M059J (cell line): ENCODE measurements around the gene KCNT2. TPM values are rescaled to one million over a fixed set of nuclear protein-coding genes. Genes with fewer than 3 reads are reported as not detected.
A peak's percentile ranks its signal among the peaks of the same experiment; 100 is the strongest.
"Not testable (repeated sequence)": the region's sequence is repeated elsewhere in the genome, so short reads cannot be mapped to it uniquely, and the experiment has no call there.

ENCODE experiments used
- DNase-seq: peaks from one replicate; pipeline ENCODE4 v3.0.0-alpha.2; 2012; ENCODE audit warnings: low read depth
- total RNA-seq: library from RNA; depleted of rRNA; stranded (reverse); fragments of >200 nt; shearing (Covaris generic); gene quantifications from 2 replicates; pipeline ENCODE4 v1.2.3, GENCODE V29; 2014

KCNT2 gene
- total RNA-seq, 1 experiment from 2014 or later: 2.3 TPM

DNA sequence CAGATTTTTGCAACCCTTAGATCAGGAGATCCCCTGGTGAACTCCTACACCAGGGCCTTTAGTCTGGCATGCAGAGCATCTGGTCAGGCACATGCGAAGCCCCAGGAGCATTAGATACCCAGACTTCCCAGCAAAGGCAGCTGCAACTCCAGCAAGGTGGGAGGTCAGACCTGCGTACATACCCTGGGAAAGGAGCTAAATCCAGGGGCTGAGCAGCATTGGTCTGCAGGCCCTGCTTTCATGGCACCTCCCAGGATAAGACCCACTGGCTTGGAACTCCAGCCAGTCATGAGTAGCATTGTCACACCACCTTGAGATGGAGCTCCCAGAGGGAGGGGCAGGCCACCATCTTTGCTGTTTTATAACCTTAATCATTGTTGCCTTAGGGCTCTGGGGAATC is 92.3 kb downstream of the KCNT2 start:
- no peak for DNase-seq

DNA sequence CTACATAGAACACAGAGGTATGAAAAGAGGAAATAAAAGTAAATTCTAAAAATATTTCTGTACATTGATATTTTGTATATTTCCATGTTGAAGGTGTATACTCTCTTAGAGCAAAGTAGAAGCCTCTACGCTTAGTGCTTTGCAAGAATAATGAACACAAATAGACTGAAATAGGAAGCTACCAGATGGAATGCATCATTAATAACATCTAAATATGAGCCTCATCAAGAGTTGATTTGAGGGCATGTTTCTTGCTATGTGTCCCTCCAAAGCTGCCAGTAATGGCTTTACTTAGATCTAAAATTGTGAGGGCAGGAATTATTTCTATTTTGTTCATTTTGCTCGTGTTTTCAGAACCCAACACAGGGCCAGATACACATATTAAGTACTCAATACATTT is 94.4 kb downstream of the KCNT2 start:
- no peak for DNase-seq

- no peak for DNase-seq
Measured at GRCh38 chr1:196510451-196510850, 97.8 kb downstream of the KCNT2 start.

DNA sequence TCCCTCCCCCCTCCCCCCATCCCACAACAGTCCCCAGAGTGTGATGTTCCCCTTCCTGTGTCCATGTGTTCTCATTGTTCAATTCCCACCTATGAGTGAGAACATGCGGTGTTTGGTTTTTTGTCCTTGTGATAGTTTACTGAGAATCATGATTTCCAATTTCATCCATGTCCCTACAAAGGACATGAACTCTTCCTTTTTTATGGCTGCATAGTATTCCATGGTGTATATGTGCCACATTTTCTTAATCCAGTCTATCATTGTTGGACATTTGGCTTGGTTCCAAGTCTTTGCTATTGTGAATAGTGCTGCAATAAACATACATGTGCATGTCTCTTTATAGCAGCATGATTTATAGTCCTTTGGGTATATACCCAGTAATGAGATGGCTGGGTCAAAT is 104.0 kb downstream of the KCNT2 start:
- DNase-seq: not testable (repeated sequence)

DNA sequence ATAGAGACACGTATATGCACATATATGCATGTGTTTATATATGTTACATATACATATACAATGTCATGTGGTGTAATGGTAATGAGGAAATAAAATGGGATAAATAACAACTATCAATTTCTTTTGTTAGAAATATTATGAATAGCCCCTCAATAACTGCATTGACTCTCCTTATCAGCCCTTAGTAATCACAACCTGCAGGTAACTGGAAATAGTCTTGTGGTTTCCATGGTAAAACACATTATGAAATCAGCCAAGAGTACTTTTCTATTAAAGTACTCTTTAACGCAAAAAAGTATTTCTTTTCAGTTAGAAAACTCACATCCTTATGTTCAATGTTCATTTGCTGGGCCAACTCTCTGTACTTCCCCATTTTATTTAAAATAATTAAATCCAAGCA is 105.8 kb downstream of the KCNT2 start:
- DNase-seq: no peak

GRCh38 chr1:196501760-196502428 is 106.3 kb downstream of the KCNT2 start:
- DNase-seq: no peak

DNA sequence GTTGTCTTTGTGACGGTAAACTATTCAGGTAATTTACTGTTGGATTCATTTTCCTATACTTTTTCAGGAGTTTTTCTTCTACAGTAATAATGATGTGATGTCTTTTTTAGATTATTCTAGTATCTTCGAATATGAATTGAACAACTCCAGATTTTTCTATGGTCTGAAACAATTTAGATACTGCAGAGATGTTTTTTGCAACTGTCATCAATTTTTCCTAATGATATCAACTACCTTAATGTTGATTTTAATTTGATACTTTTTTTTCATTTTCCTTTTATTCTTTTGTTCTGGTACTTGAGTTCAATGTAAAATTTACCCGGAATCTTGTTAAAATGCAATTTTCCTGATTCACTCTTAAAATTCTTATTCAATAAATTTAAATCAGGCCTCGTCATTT is 110.4 kb downstream of the KCNT2 start:
- no peak for DNase-seq

DNA sequence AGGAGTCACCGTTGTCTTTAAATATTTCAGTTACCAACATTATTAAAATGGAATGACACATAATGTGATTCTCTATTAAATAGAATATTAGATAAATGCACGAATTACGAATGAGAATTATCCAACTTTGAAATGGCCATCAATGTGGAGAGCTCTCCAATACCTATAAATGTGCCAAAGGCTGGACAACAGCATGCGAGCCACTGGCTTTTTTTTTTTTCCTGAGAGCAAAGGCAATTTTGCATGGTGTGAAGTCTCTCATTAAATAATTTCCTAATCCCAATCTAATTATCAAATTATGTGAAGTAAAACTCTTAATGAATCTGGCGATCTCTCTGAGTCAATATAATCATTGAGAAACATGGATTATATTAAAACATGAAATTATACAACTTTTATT is 113.5 kb downstream of the KCNT2 start:
- no peak for DNase-seq

DNA sequence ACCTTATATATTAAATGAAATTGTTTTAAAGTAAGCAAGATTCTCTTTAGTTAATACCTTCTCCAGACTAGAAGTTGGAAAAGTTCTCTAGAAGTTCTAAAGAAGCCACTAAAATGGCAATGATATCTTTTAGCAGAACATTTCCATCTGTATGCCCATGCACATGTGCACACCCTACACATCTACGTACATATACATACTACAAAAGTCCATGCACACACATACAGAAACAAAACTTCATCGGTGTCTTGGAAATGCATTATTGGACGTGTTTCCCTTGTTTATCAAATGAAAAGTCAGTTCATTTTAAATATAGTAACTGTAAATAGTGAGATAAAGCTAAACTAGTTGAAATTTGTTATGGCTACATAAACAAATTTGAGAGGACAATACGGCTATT is 114.4 kb downstream of the KCNT2 start:
- no peak for DNase-seq

GRCh38 chr1:196488579-196488978 is 119.7 kb downstream of the KCNT2 start:
- DNase-seq: no peak

DNA sequence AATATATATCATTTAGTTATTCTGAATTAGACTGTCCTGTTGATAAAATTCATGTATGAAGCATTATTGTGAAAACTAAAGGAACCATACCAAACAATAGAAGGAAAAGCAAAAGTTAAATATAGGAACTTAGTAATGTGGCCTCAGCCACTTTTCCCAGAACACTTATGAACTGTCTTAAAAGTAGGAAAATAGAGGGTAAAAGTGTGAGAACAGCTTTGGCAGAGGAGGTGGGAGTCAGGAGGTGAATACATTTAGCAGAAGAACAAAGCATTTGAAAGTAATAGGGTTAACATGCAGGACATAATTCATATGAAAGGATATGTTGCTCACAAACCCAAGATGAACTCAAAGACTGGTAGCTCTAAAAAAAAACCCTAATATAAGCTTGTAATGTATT is 121.9 kb downstream of the KCNT2 start:
- no peak for DNase-seq

DNA sequence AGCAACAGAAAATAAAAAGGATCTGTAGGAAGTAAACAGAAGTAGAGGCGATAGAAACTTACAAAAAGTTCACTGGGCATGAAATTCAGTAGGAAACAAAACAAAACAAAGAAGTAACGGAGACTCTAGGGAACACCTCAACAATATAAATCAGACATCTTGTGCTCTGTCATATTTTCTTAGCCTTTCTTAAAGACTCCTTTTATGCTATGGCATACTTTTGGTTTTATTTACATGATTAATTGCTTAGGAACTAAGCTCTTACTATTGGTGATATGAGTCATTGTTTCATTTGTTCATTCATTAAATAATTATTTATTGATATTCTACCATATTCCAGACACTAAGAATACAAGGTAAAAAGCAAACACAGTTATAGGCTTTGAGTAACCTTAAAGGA is 126.6 kb downstream of the KCNT2 start:
- no peak for DNase-seq

- no peak for DNase-seq
Measured at GRCh38 chr1:196477262-196477661, 131.0 kb downstream of the KCNT2 start.

DNA sequence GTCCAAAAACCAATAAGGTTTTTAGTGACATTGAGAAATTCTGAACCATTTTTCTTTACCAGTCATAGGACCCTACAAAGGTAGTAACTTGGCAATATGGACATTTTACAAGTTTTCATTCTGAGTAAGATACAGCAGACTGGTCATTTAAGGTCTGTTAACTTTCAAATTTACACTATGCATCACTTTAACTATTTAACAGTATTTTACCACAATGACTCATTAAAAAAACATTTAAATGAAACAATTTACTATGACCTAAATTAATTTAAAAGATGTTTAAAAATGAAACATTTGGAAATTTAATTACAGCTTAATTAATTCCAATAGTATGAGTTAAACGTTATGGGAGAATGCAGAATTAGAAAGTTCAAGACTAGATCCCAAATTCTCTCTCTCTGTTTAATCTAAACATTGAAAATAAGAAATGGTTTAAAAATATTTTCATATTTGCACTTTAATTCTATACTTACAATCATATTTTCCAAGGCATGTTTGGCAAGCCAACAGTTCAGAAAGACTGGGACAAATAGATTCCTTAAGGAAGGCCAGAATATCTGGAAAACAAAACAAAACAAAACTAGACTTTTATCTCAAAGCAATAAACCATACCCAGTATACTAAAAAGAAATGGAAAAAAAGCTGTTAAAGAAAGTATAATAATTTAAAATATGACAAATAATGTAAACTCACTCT is 140.9 kb downstream of the KCNT2 start:
- DNase-seq: peak; percentile 42

DNA sequence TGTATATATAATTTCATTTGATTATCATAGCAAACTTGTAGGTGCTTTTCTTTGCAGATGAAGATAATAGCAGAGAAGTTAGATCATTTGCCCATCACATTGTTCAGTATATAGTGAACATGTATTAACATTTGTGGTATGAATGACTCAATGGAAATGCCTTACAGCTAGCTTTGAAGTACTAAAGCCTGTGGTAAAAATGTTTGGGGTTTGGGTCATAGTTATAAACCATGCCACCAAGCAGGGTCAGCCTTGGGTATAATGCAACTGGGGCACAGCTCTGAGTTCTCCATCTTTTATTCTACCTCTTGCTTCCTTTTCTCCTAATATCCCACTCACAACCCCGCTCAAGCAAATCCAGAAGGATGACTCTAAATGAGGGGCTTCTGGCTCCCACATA is 141.6 kb downstream of the KCNT2 start:
- peak; percentile 92 for DNase-seq

DNA sequence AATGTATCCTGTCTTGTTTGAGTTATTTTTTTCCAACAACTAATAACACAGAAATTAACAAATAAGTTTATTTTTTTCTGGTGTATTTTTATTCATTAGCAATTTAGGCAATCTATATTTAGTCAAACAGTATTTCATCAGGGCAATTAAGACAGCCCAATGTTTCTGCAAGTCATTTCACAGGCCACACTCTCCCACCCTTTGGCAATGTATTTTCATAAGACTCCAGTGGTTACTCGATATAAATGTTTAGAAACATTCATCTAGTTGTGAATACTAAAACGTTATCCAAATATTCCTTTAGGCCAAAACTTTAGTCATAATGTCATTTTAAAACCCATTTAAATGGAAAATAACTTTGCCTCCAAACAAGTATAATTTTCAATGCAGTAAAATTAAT is 142.1 kb downstream of the KCNT2 start:
- DNase-seq: peak; percentile 39

DNA sequence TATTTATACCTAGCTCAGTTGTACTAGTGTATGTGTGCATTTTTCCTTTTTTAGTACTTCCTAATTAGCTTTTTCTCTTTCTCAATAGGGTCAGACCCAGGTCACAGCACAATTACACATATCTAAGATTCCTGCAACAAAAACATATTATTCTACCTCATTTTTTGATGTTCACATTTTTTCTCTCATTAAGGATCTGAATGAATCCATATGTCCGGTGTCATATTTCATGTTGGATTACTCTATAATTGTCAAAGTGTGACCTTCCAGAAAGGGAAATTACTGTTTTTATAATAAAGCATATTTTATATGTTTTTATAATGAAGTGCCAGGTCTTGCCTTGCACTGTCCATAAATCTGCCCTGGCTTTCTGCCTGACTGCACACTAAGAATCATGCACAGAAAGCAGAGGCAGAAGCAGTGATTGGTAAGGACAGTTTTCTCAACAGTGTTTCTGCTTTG is 143.7 kb downstream of the KCNT2 start:
- DNase-seq: peak; percentile 70

- no peak for DNase-seq
Measured at GRCh38 chr1:196462086-196462485, 146.2 kb downstream of the KCNT2 start.

GRCh38 chr1:196461521-196461920 is 146.7 kb downstream of the KCNT2 start:
- no peak for DNase-seq

DNA sequence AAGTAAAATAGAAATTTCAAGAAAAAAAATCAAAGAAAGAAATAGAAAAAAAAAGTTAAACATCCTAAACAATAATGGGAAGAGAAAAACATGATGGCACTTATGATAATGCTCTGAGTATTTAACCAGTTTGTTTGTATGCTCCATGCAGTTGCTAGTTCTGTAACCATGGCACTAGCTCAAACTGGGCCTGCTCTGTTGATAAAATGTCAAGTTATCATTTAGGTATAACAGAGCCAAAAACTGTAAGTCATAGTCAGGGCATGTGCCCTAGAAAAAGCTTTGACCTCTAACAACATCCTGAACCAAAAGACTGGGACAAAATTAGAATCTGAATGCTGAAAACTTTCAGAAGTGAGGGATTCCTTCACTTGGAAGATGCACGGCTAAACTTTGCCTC is 148.9 kb downstream of the KCNT2 start:
- peak; percentile 40 for DNase-seq

DNA sequence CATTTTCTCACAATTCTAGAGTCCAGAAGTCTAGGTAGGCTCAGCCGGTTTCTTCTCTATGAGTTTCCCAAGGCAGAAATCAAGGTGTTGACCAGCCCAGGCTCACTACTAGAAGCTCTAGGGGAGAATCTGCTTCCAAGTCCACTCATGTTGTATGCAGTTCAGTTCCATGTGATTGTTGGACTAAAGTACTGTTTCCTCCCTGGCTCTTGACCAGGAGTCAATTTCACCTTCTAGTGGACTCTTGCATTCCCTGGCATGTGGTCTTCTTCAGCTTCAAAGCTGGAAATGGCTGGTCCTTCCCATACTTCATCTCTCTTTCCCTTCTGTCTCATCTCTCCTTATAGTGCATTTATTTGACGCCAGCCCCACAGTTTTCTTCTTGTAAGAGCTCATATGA is 153.4 kb downstream of the KCNT2 start:
- DNase-seq: no peak

- no peak for DNase-seq
Measured at GRCh38 chr1:196451103-196451502, 157.1 kb downstream of the KCNT2 start.
